HG03469 (cell line): ENCODE results near the gene USH1C.

Experiments
- ATAC-seq: cut with Tn5 transposase; IDR thresholded peaks from one replicate; pipeline ENCODE4 v1.9.1; 2021; ENCODE audit warnings: mild to moderate bottlenecking, moderate library complexity, moderate number of reproducible peaks; ENCODE audit not compliant: unreplicated experiment

Gene USH1C

DNA sequence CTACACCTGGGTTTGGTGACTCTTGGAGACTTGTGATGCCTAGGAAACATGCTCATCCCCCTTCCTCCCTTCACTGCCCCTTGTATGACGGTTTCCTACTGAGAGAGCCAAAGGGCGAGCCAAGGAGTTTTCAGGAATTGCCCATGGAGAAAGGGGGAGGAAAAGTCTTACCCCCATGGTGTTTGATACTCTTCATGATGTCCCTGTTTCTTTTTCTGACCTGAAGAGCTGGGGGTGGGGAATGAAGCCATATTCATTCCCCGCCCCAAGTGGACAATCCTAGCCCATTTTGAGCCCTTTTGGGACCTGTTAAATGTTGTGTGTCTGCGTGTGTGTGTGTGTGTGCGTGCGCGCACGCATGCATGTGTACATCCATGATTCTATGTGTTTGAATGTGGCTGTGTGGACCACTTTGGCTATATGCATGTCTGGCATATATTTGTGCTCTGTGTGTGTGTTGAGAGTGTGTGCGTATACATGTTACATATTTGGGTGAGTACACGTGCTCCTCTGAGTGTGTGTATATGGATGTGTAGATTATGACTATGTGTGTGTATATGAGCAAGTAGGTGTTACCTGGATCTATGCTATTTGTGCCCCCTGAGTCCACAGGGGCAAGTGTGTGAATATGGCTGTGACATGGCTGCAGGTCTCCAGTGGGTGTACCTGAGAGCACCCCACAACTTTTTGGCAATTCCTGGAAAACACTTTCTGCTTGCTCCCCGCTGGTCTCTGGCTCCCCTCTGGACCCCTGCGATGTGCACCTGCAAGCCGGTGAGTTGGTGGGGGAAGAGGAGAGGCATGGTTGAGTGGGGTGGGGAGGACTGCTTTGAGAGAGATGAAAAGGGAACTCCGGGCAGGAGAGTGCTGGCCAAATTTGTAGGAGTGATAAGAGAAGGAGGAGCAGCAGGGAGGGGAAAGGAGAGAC, 27.5 kb upstream of the USH1C start:
- ATAC-seq: no peak

DNA sequence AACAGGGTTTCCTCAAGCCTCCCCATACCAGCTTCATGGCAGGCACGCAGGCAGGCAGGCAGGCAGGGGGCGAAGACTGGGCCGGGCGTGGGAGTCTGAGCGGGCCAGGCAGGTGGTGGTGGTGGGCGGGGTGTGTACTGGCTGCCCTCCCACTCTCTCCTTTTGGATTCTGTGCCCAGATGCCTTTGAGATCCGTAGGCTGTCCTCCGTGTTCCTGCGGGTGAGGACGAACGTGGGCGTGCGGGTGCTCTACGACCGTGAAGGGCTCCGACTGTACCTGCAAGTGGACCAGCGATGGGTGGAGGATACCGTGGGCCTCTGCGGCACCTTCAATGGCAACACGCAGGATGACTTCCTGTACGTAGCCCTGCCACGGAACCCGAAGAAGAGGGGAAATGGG, 25.8 kb upstream of the USH1C start:
- no peak for ATAC-seq

DNA sequence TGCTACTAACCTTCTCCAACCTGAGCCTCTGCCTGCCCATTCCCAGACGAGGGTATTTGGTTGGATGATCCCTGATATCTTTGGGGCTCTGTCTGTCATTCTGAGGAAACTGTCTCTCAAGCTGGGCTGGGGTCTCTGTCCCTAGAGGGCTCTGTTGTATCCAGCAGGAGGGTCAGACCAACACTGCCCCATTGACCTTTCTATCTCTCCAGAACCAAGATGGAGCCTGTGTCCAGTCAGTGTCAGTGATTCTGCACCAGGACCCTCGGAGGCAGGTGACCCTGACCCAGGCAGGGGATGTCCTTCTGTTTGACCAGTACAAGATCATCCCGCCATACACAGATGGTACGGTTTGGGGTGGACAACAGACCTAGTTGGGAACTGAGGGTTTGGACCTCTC, 24.7 kb upstream of the USH1C start:
- no peak for ATAC-seq

DNA sequence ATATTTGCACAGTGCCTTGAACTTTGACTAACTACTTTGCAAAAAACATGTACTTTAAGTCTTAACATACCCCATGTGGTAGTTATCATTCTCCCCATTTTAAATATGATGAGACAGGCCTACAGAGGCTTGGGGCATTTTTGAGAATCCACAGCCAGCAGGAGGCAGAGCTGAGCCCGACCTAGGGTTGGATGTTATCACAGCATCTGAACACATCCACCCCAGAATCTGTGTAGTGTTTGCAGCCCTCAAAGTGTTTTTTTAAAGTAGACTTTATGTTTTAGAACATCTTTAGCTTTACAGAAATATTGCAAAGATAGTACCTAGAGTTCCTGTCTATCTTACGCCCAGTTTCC, 20.4 kb upstream of the USH1C start:
- no peak for ATAC-seq

DNA sequence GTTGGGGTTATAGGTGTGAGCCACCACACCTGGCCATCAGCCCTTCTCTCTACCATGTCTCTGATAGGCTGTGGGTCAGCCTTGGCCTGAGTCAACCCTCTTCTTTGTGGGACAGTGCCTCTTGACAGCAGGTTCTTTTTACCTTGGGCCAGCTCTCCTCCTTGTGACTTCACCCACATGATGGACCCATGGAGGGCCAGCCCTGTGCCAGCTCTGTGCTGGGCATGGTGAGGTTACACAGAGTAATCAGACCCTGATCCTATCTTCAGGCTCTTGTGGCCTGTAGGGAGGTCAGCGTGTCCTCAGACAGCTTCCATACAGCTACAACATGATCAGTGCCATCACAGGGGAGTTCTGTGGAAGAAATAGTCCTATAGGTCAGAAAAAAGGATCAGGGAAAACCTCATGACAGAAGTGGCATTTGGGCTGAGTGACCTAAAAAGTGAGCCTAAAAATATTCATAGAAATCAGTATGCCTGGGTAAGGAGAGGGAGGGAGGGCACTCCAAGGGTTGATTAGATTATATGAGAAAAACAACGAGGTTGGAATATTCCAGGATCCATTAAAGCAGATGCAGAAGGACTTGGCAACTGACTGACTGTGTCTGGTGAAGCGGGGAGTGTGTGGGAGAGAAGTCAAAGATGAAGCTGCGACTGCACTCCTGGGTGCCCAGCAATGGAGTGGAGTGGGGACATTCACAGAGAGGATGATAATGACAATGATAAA, 19.9 kb upstream of the USH1C start:
- no peak for ATAC-seq

DNA sequence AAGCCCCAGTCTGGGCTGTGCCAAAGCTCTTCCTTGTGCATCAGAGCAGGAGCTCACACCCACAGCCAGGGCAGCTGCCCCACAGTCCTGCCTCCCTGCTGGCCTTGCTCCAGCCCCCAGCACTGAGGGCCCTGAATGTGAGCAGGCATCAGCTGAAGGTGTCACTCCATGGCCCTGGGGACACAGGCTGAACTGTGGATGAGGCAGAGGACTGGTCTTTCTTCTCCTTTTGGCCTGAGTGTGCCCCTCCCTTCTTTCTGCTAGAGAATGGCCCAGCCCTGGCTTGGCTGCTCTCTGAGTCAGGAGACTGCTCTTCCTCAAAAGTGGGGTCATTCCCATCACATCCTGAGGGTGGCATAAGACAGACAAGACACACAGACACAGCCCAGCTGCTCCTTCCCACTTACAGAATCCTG, 19.0 kb upstream of the USH1C start:
- no peak for ATAC-seq

DNA sequence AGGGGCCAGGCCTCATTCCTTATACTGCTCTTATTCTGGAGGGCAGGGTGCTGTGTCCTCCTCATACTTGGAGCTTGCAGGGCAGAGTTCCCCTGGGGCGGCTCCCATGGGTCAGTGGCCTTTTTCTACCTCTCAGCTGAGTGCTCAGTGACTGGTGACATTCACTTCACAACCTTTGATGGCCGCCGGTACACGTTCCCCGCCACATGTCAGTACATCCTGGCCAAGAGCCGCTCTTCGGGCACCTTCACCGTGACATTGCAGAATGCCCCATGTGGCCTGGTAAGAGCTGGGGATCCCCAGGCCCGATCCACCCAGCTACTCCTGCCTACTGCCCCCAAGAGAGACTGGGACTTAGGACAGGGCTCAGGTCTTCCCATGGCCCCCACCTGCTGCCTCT, 17.3 kb upstream of the USH1C start:
- ATAC-seq: no peak

DNA sequence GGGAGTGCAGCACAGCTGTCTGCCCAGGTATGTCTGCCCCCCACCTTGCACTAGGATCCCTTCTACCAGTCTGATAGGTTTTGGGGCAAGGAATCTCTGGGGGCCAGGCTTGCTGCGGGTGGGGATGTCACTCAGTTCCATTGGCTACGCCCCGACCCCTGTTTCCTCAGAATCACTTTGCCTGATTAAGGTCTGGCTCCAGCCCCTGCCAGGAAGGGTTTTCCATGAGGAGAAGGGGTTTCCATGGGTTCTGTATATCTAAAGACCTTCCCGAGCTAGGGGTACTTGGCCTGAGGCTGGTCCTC, 16.8 kb upstream of the USH1C start:
- no peak for ATAC-seq

DNA sequence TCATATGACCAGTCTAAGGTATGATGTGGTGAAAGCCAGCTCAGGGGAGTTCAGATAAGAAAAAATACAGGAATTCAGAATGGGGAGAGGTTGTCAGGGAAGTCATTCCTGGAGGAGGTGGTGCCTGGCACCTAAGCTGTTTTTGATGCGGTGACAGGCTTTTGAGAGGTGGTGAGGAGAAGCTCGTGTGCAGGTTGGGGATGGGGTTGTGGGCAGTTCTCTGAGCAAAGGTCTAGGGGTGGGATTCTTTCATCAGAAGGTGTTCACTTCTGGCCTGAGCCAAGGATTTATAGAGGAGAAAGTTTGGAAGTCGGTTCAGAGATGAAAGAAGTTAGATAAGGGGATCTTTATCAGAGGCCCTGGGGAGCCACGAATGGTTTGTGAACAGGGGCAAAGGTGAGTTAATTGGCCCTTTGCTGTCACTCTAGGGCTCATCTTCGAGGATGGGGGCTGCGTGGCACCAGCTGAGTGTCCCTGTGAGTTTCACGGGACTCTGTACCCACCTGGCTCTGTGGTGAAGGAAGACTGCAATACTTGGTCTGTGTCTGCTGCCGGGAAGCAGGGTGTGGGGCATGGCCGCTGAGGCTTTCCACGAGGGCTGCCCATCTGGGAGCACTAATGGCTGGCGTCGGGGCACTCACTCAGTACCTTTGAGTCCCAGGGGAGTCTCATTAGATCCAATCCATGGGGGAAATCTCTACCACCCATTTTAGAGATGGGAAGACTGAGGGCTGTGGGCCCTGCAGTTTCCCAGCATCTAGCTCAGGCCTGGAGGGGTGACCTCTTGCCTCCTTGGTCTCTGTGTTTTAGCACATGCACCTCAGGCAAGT, 16.3 kb upstream of the USH1C start:
- ATAC-seq: no peak

DNA sequence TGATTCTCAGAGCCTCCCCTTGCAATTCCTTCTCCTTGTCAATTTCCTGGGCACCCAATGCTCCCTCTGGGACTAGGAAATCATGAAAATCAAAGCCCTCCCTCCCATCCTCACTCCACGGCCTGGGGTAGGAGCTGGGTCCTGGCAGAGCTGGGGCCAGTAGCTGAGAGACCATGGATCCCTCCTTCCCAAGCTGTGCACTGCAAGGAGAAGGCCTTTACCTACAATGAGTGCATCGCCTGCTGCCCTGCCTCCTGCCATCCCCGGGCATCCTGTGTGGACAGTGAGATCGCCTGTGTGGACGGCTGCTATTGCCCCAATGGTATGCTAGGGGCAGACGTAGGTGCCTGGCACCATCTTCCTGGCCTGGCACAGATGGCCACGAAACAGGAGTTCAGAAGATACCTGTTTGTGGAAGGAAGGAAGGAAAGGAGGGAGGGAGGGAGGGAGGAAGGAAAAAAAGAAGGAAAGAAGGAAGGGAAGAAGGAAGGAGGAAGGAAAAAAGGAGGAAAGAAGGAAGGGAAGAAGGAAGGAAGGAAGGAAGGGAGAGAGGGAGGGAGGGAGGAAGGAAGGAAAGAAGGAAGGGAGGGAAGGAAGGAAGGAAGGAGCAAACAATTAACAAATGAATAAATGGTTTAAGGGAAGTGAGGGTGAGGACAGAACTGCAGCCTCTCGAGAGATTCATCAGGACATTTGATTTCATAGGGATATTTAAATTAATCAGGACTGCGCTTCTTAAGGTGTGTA, 15.3 kb upstream of the USH1C start:
- no peak for ATAC-seq

DNA sequence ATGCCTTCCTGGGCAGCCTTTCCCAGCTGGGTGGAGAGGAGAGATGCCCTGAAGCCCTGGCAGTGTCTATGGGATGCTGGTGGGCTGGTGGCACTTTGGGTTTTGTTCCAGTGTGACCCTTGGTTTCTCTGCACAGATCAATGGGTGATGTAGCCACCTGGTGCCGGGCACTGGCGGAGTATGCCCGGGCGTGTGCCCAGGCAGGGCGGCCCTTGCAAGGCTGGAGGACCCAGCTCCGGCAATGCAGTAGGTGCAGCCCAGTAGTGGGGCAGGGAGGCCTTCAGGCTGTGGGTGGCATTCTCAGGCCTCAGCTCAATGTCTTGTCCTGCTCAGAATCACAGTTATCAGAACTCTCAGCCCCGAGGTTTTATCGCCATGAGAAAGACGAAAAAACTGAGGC, 14.7 kb upstream of the USH1C start:
- no peak for ATAC-seq

DNA sequence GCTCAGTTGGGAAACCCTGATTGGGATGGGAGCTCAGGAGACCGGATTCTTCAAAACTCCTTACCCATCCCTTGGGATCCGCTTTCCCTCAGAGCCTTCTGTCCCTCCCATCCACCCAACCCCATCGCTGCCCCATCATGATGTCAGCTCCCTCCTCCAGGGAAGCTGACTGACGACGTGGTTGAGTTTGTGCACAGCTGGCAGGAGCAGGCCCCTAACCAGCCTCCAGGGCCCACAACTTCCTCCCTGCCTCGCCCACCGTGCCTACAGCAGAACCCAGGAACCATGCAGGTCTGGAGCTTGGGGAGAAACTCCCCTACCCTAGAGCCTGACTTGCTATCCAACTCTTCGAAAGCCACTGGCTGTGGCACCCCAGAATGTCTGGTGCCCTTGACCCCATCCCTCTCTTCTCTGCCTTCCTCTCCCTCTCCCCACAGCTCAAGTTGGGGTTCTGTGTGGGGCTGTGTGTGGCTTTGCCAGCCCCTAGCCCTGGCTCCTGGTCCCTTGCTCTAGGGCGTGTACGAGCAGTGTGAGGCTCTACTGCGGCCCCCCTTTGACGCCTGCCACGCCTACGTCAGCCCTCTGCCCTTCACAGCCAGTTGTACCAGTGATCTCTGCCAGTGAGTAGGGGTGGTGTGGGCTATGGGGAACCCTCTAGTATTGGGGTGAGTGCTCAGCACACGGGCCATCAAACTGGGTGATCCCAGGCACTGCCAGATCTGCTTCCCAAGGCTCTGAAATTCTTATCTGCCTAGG, 14.0 kb upstream of the USH1C start:
- no peak for ATAC-seq

DNA sequence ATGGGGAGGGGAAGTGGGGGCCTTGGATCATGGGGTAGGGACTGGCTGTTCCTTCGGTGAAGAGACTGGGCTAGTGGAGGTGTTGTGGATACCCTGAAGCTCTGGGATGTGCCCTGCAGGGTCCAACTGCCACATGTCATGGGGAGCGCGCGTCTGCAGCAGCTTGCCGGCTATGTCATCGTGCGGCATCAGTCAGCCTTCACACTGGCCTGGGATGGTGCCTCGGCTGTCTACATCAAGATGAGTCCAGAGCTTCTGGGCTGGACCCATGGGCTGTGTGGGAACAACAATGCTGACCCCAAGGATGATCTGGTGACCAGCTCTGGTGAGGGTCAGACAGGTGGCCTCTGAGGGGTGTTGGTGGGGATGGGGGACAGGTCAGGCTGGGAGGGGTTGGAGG, 12.8 kb upstream of the USH1C start:
- no peak for ATAC-seq

DNA sequence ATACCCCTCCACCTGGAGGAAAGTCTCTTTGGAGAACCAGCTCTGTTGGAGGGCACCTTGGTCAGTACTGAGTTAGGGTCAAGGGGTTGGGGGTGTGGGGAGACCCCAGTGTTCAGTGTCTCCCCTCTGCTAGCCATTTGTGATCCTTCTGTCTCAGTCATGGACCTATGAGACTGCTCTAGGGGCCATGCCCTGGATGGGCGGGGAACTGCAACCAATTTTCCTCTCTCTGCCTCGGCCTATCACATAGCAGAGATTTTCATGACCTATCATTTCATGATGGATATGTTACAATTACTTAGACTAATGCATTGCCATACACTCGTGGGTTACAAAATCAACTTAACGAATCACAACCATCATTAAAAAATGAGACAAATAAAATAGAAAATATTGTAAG, 10.3 kb upstream of the USH1C start:
- ATAC-seq: no peak

DNA sequence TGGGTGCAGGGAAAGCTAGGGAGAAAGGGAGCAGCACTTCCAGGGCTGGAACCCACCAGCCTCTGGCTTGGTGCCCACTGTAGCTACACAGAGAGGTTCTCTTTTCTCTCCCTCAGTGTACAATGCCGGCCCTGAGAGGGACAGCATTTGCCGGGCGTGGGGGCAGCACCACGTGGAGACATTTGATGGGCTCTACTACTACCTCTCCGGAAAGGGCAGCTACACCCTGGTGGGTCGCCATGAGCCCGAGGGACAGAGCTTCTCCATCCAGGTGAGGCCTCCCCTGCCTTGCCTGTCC, 9.0 kb upstream of the USH1C start:
- no peak for ATAC-seq

DNA sequence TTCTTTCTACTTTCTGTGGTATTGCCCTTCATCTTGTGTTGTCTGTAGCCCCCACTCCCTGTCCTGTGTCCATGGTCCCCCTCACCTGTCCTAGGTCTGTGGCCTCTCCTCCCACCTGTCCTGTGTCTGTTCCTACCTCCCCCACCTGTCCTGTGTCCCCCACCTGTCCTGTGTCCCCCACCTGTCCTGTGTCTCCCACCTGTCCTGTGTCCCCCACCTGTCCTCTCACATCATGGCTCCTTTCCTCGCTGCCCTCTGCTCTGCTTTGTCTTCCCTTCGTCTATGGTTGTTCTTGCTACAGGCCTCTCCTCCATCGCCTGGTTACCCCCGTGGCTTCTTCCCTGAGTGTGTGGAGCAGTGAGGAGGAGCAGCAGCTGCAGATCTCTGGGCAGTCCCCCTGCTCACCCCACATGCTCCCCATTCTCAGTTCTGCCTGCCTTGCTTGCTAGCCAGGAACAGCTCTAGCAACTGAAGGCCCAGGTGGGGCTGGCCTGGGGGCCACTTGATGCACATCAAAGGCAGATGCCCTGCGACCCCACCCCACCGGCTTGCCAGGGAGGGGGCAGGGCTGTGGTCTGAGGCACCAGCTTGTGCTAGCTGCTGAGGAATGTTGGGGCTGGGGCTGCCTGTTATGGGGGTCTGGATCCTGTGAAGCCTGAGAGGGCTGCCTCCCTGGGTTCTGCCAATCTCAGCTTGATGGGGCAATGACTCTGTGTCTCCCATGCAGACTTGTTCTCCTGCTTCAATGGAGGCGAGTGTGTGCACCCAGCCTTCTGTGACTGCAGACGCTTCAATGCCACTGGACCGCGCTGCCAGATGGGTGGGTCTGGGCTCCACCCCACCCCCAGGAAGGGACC, 8.4 kb upstream of the USH1C start:
- no peak for ATAC-seq

DNA sequence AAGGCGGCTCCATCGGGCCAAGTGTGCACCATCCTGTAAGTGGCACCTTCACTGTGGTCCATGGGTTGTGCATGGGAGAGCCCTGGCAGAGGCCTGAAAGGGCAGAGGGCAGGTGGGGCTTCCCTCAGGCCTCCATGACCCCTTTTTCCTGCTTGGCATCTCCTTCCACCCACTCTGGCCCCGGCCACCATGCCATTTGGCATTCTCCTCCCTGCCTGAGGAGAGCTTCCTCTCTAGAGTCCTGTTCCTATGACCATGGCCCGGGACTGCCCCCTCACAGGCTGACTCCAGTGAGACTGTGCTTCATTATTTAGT, 7.8 kb upstream of the USH1C start:
- no peak for ATAC-seq

DNA sequence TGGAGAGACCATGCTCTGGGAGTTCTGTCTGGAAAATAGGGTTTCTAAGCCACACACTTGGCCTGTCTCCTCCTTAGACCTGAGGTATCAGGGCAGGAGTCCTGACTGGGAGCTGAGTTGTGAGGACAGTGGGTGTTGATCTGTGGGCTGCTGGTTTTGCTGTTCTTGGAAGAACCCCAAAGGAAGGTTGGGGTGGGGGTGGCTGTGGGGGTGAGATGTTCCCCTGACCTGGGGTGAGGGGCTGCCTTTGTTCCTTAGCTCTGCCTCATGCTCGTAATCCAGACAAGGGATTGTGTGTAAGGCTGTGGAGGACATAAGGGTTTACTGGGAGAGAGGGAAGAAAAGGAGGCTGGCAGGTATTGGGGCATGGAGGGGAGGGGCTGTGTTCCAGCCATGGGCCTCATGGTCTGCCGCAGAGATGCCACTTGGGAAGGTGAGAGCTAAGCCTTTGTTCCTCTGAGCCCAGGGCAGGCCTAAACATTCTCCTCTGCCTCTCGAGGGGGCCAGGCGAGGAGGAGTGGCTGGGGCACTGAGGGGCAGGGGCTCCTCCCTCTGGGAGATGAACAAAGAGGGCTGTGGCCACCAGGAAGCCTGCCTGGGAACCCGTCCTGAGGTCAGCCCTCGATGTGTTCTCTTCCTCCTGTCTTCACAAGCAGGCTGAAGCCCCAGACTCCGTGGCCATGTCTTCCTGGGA, 7.3 kb upstream of the USH1C start:
- no peak for ATAC-seq
